PC-3 (cell line): ENCODE measurements around the gene EVA1B. TPM values are rescaled to one million over a fixed set of nuclear protein-coding genes. Genes with fewer than 3 reads are reported as not detected.

Experiments
- ATAC-seq: fragments of 200-7000 bp; cut with Tn5 transposase; 2 replicates; pipeline ENCODE4 v1.9.1; 2020; ENCODE audit warnings: mild to moderate bottlenecking, moderate library complexity
- BruUV-seq: library from RNA; stranded (reverse); fragments of 400-500 nt; replicated peaks from 2 replicates; lab custom pipeline; 2021; lab: Mats Ljungman, UMichigan
- CTCF ChIA-PET: fragments of 300-600 bp; sonication (Branson Sonifier 250); formaldehyde crosslinking; loops from one replicate; lab custom pipeline; 2022; ENCODE audit warnings: antibody characterized with exemption; lab: Charles Lee
- POLR2A ChIA-PET: fragments of 300-600 bp; sonication (Branson Sonifier 250); formaldehyde crosslinking; loops from one replicate; lab custom pipeline; 2022; ENCODE audit warnings: antibody characterized with exemption; ENCODE audit not compliant: unreplicated experiment; lab: Charles Lee
- DNase-seq: peaks from one replicate; pipeline ENCODE4 v3.0.0-alpha.2; 2015
- H2AFZ ChIP-seq: fragments of 300-600 bp; sonication (generic); 2 replicates; pipeline ENCODE4 v1.6.0; 2016; ENCODE audit warnings: antibody characterized with exemption, low read length
- H3F3A ChIP-seq: fragments of 300-600 bp; sonication (generic); one replicate; pipeline ENCODE4 v1.6.0; 2017; ENCODE audit warnings: antibody characterized with exemption, low read length, control low read depth, mild to moderate bottlenecking; ENCODE audit not compliant: unreplicated experiment
- H3K27ac ChIP-seq: fragments of 300-600 bp; sonication (generic); 2 replicates; pipeline ENCODE4 v1.5.1; 2016; ENCODE audit warnings: mild to moderate bottlenecking, low read length
- H3K27me3 ChIP-seq: fragments of 300-600 bp; sonication (generic); 2 replicates; pipeline ENCODE4 v1.6.1; 2016; ENCODE audit warnings: low read length, mixed read lengths
- H3K36me3 ChIP-seq: fragments of 300-600 bp; sonication (generic); 2 replicates; pipeline ENCODE4 v1.6.1; 2016; ENCODE audit warnings: low read depth, mixed run types, low read length, mixed read lengths
- H3K4me1 ChIP-seq: fragments of 300-600 bp; sonication (generic); 2 replicates; pipeline ENCODE4 v1.5.1; 2016; ENCODE audit warnings: low read length; ENCODE audit not compliant: insufficient read depth
- H3K4me2 ChIP-seq: fragments of 300-600 bp; sonication (generic); 2 replicates; pipeline ENCODE4 v1.6.0; 2016; ENCODE audit warnings: low read length
- H3K4me3 ChIP-seq: fragments of 300-600 bp; sonication (generic); 2 replicates; pipeline ENCODE4 v1.5.1; 2016; ENCODE audit warnings: mild to moderate bottlenecking, low read length, mixed read lengths
- H3K79me2 ChIP-seq: fragments of 300-600 bp; sonication (generic); 2 replicates; pipeline ENCODE4 v1.6.1; 2017; ENCODE audit warnings: low read length, mixed read lengths
- H3K9ac ChIP-seq: fragments of 300-600 bp; sonication (generic); 2 replicates; pipeline ENCODE4 v1.6.0; 2016; ENCODE audit warnings: mild to moderate bottlenecking, low read length
- H3K9me2 ChIP-seq: fragments of 300-600 bp; sonication (generic); replicated peaks from 2 replicates; pipeline ENCODE4 v1.6.1; 2016; ENCODE audit warnings: mixed run types, low read length, mixed read lengths
- H3K9me3 ChIP-seq: fragments of 300-600 bp; sonication (generic); 2 replicates; pipeline ENCODE4 v1.6.1; 2016; ENCODE audit warnings: low read length, mixed read lengths
- H4K20me1 ChIP-seq: fragments of 300-600 bp; sonication (generic); 2 replicates; pipeline ENCODE4 v1.6.1; 2016; ENCODE audit warnings: low read length, mixed read lengths
- EZH2 ChIP-seq: fragments of 300-600 bp; sonication (generic); IDR thresholded peaks from one replicate; pipeline ENCODE4 v1.6.1; 2017; ENCODE audit warnings: antibody characterized with exemption, mild to moderate bottlenecking, low read length; ENCODE audit not compliant: unreplicated experiment
- EZH2phosphoT487 ChIP-seq: fragments of 300-600 bp; sonication (generic); IDR thresholded peaks from 2 replicates; pipeline ENCODE4 v1.6.1; 2018; ENCODE audit warnings: mild to moderate bottlenecking, antibody characterized with exemption, low read length, borderline replicate concordance
- intact Hi-C: fragments of 100-400 bp; cut with micrococcal nuclease; formaldehyde crosslinking; loops from 2 replicates; pipeline ENCODE4 v1.9.0; 2023
- total RNA-seq: library from RNA; depleted of rRNA; stranded (reverse); fragments of >200 nt; gene quantifications from 2 replicates; pipeline ENCODE4 v1.2.3, GENCODE V29; 2014
- TF ChIP-seq, protein P1 (sequence below): fragments of 300-600 bp; sonication (generic); conservative IDR thresholded peaks from 2 replicates; pipeline ENCODE4 v1.5.1; 2017; ENCODE audit warnings: antibody characterized with exemption, low read depth, mild to moderate bottlenecking, low read length

The EVA1B gene
- total RNA-seq, 1 experiment from 2014 or later, result 89.1 TPM

- no peak overlapping the region for H2AFZ ChIP-seq
- H3K27me3 ChIP-seq, result no peaks in the 10 kb centered on the region
- ChIA-PET POLR2A (interaction anchor here (0.6 kb wide), 1 partner anchor 40 kb away, joined by 4 read pairs; no protein-coding TSS in a partner anchor), CTCF (no interaction called here)
- no peak overlapping the region for H3K4me2 ChIP-seq
- DNase-seq, result no peak
- no peak overlapping the region for H3K4me3 ChIP-seq
- ATAC-seq, result no peak
- H3K36me3 ChIP-seq, result peaks cover 27% of the 10 kb centered on the region; the same call in 1 of the 2 replicates
- no peaks in the 10 kb centered on the region for H4K20me1 ChIP-seq
- no peaks in the 10 kb centered on the region for H3K9me3 ChIP-seq
- BruUV-seq, result no TSS peak
- H3F3A ChIP-seq, result no peaks in the 10 kb centered on the region
- H3K9me2 ChIP-seq, result no peaks in the 10 kb centered on the region
- TF ChIP-seq EZH2 (no peak), EZH2phosphoT487 (no peak)
- TF ChIP-seq, protein P1, sequence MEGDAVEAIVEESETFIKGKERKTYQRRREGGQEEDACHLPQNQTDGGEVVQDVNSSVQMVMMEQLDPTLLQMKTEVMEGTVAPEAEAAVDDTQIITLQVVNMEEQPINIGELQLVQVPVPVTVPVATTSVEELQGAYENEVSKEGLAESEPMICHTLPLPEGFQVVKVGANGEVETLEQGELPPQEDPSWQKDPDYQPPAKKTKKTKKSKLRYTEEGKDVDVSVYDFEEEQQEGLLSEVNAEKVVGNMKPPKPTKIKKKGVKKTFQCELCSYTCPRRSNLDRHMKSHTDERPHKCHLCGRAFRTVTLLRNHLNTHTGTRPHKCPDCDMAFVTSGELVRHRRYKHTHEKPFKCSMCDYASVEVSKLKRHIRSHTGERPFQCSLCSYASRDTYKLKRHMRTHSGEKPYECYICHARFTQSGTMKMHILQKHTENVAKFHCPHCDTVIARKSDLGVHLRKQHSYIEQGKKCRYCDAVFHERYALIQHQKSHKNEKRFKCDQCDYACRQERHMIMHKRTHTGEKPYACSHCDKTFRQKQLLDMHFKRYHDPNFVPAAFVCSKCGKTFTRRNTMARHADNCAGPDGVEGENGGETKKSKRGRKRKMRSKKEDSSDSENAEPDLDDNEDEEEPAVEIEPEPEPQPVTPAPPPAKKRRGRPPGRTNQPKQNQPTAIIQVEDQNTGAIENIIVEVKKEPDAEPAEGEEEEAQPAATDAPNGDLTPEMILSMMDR, result no peak
- no peak overlapping the region for H3K27ac ChIP-seq
- no peaks in the 10 kb centered on the region for H3K79me2 ChIP-seq
- H3K4me1 ChIP-seq, result peaks cover 45% of the 10 kb centered on the region
- intact Hi-C loops, result no loop called here
- H3K9ac ChIP-seq, result no peak overlapping the region
Measured at GRCh38 chr1:36346741-36347370, 23.4 kb upstream of the EVA1B start.

DNA sequence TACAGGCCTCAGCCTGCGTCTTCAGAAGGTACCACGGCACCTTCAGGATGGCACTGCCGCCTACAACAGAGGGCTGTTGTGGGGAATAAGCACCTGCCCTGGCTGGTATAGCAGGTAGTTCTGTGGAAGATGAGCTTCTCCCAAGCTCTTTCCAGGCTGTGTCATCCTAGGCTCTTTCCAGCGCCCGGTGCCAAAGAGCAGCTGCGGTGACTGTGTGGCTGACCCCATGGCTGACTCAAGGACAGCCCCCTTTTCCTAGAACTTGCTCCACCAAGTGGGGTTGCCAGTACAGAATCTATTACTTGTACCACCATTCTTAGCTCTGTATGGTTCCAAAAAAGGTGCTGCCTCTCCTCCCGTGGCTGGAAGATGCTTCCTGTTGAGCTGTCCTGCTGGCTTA lies 21.9 kb upstream of the EVA1B start:
- H3K27me3 ChIP-seq, result no peaks in the 10 kb centered on the region
- no peak overlapping the region for H3K9ac ChIP-seq
- H3K9me3 ChIP-seq, result no peaks in the 10 kb centered on the region
- ChIA-PET CTCF (no interaction called here), POLR2A (no interaction called here)
- peaks cover 31% of the 10 kb centered on the region; the same call in 1 of the 2 replicates for H3K36me3 ChIP-seq
- no peaks in the 10 kb centered on the region for H4K20me1 ChIP-seq
- ATAC-seq (no peak), DNase-seq (no peak)
- H3K4me3 ChIP-seq, result no peak overlapping the region
- H3K27ac ChIP-seq, result no peak overlapping the region
- TF ChIP-seq EZH2, result no peak
- no peak for TF ChIP-seq EZH2phosphoT487
- TF ChIP-seq, protein P1, result no peak
- no peaks in the 10 kb centered on the region for H3K9me2 ChIP-seq
- no TSS peak for BruUV-seq
- H3K4me1 ChIP-seq, result peaks cover 30% of the 10 kb centered on the region
- no peaks in the 10 kb centered on the region for H3F3A ChIP-seq
- intact Hi-C loops, result no loop called here
- H3K4me2 ChIP-seq, result no peak overlapping the region
- H2AFZ ChIP-seq, result no peak overlapping the region
- H3K79me2 ChIP-seq, result no peaks in the 10 kb centered on the region

DNA sequence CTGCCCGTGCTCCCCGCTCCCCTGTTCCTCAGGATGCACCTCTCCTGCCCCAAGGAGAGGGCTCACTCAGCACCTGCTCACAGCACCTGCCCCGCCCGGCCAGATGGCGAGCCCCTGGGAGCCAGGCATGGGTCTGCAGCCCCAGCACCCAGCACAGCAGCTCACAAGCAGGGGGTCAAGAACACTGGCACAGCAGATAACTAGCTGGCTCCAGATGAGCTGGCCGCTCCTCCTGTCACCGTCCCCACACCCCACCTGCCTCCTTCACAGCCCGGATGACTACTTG lies 20.9 kb upstream of the EVA1B start:
- no peak overlapping the region for H3K27ac ChIP-seq
- H3K4me1 ChIP-seq, result peaks cover 20% of the 10 kb centered on the region
- no peak for DNase-seq
- H3K4me2 ChIP-seq, result no peak overlapping the region
- CTCF ChIA-PET, result no interaction called here
- H3K4me3 ChIP-seq, result no peak overlapping the region
- no peaks in the 10 kb centered on the region for H3F3A ChIP-seq
- H4K20me1 ChIP-seq, result no peaks in the 10 kb centered on the region
- no peaks in the 10 kb centered on the region for H3K79me2 ChIP-seq
- POLR2A ChIA-PET, result no interaction called here
- no peaks in the 10 kb centered on the region for H3K9me2 ChIP-seq
- peaks cover 31% of the 10 kb centered on the region; the same call in 1 of the 2 replicates for H3K36me3 ChIP-seq
- H3K9ac ChIP-seq, result no peak overlapping the region
- H3K27me3 ChIP-seq, result no peaks in the 10 kb centered on the region
- no peak overlapping the region for H2AFZ ChIP-seq
- no peak for ATAC-seq
- no TSS peak for BruUV-seq
- TF ChIP-seq EZH2phosphoT487, result no peak
- TF ChIP-seq EZH2, result no peak
- TF ChIP-seq, protein P1, result no peak
- intact Hi-C loops, result loop anchor here (5.0 kb wide), 1 partner anchor 43 kb away; the partner anchor contains the start of gene STK40
- no peaks in the 10 kb centered on the region for H3K9me3 ChIP-seq
